Keratinocyte (primary cell): ENCODE measurements around the gene PKNOX2. TPM values are rescaled to one million over a fixed set of nuclear protein-coding genes. Genes with fewer than 3 reads are reported as not detected.

Experiments
- DNase-seq: peaks from one replicate; pipeline ENCODE4 v3.0.0-alpha.2; 2011; ENCODE audit warnings: low read depth, missing footprints, low spot score
- FAIRE-seq: peaks from 2 replicates; lab custom pipeline; 2011; peaks lifted over from hg19 to GRCh38; lab: Jason Lieb, UNC
- H2AFZ ChIP-seq: 2 replicates; pipeline ENCODE4 v1.6.0; 2012; ENCODE audit warnings: low read length, control low read depth, inconsistent platforms; ENCODE audit not compliant: control insufficient read depth
- H3K27ac ChIP-seq: 2 replicates; pipeline ENCODE4 v1.5.1; 2011; ENCODE audit warnings: low read length; ENCODE audit not compliant: control insufficient read depth, insufficient read depth
- H3K27me3 ChIP-seq: 3 replicates; pipeline ENCODE4 v1.6.0; 2011; ENCODE audit warnings: low read length; ENCODE audit not compliant: control insufficient read depth, insufficient read depth; ENCODE audit errors: extremely low read depth
- H3K36me3 ChIP-seq, 2 experiments: 2 replicates in 1 of 2; 3 replicates in 1 of 2; pipeline ENCODE4 v1.5.1; 2011; ENCODE audit warnings: low read length in 2 of 2, mild to moderate bottlenecking in 1 of 2; ENCODE audit not compliant: control insufficient read depth in 2 of 2, insufficient read depth in 2 of 2; ENCODE audit errors: extremely low read depth in 1 of 2
- H3K4me1 ChIP-seq: 3 replicates; pipeline ENCODE4 v1.5.1; 2011; ENCODE audit warnings: low read length; ENCODE audit not compliant: control insufficient read depth, insufficient read depth; ENCODE audit errors: extremely low read depth
- H3K4me2 ChIP-seq: 3 replicates; pipeline ENCODE4 v1.6.0; 2011; ENCODE audit warnings: low read depth, low read length; ENCODE audit not compliant: control insufficient read depth, insufficient read depth; ENCODE audit errors: extremely low read depth
- H3K4me3 ChIP-seq, 3 experiments: fragments of 200-600 bp in 1 of 3; sonication (generic) in 1 of 3; 2 replicates in 2 of 3; 3 replicates in 1 of 3; pipeline ENCODE4 v1.5.1; 2011 to 2016; ENCODE audit warnings: low read length in 3 of 3, mild to moderate bottlenecking in 3 of 3, control low read depth in 2 of 3, inconsistent platforms in 1 of 3, low read depth in 1 of 3, mixed read lengths in 1 of 3, mixed run types in 1 of 3, moderate library complexity in 1 of 3; ENCODE audit not compliant: control insufficient read depth in 2 of 3, insufficient read depth in 2 of 3; ENCODE audit errors: extremely low read depth in 1 of 3
- H3K79me2 ChIP-seq: 2 replicates; pipeline ENCODE4 v1.6.0; 2012; ENCODE audit warnings: low read length; ENCODE audit not compliant: control insufficient read depth, insufficient read depth
- H3K9ac ChIP-seq: 3 replicates; pipeline ENCODE4 v1.6.0; 2011; ENCODE audit warnings: low read length; ENCODE audit not compliant: control insufficient read depth, insufficient read depth; ENCODE audit errors: extremely low read depth
- H3K9me1 ChIP-seq: 3 replicates; pipeline ENCODE4 v1.6.0; 2011; ENCODE audit warnings: low read length; ENCODE audit not compliant: control insufficient read depth, insufficient read depth; ENCODE audit errors: extremely low read depth
- H3K9me3 ChIP-seq: 2 replicates; pipeline ENCODE4 v1.5.1; 2012; ENCODE audit warnings: low read depth, low read length; ENCODE audit not compliant: control insufficient read depth
- H4K20me1 ChIP-seq: 3 replicates; pipeline ENCODE4 v1.6.0; 2011; ENCODE audit warnings: low read length; ENCODE audit not compliant: control insufficient read depth, insufficient read depth; ENCODE audit errors: extremely low read depth
- EZH2 ChIP-seq: IDR thresholded peaks from one replicate; pipeline ENCODE4 v1.6.1; 2012; ENCODE audit warnings: inconsistent platforms, mild to moderate bottlenecking, low read length, moderate library complexity
- dilution Hi-C: fragments of 300-500 bp; cut with MboI; formaldehyde crosslinking; loops from one replicate; pipeline ENCODE4 v1.7.0; 2020; ENCODE audit warnings: low sequenced_read_pairs; ENCODE audit not compliant: extremely low pct_ligation_motif_present
- polyA plus RNA-seq, 5 experiments: library from polyadenylated mRNA; depleted of rRNA in 3 of 5; stranded (reverse) in 3 of 5; stranded (forward) in 1 of 5; unstranded in 1 of 5; fragments of >200 nt; gene quantifications; 1 replicate in 1 of 5; 2 replicates in 3 of 5; 3 replicates in 1 of 5; pipeline versions ENCODE4 v1.2.1 to v1.2.3, GENCODE V29; 2011 to 2012; ENCODE audit warnings: missing spikeins in 2 of 5, low read depth in 1 of 5, low replicate concordance in 1 of 5
- TF ChIP-seq, protein P1 (sequence below), 3 experiments: IDR thresholded peaks in 1 of 3; conservative IDR thresholded peaks in 1 of 3; optimal IDR thresholded peaks in 1 of 3; 2 replicates in 2 of 3; 3 replicates in 1 of 3; pipeline versions ENCODE3 to v1.5.1; 2011; ENCODE audit warnings: low read length in 3 of 3, mild to moderate bottlenecking in 3 of 3, moderate library complexity in 2 of 3, control low read depth in 1 of 3, inconsistent platforms in 1 of 3; ENCODE audit not compliant: insufficient read depth in 2 of 3; ENCODE audit errors: extremely low read depth in 1 of 3

Gene PKNOX2
- polyA plus RNA-seq, 1 donor (not counting 4 experiments of a cell fraction or from before 2014, with no cell fraction given) = 0.05 TPM

DNA sequence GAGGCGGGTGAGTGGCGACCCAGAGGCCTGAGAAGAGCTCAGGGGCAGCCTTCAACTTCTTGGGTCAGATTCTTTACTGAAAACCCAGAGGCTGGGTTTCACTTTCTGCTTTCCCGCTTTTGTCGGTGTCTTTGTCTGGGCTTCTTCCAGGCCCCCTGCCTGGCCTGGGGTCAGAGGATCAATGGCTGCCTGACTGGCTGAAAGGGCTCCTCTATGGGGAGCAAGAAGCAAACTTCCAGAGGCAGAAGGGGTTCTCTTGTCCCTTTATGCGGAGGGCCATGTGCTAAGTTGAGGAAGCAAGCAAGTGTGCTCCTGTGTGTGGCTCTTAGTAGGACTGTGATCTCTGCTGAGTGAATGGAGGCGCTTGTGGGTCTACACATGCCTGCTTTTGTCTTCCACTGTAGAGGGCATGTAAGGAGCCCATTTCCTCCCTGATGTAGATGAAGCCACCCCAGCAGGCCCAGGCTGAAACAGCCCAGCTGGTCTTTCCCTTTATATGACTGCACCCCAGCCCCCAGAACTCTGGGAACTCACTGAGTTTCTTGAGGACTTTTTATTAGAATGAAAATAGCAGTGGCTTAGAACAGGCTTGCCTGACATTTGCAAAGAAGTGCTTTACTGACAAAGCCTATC lies 1.0 kb upstream of the PKNOX2 start:
- Histone ChIP-seq H2AFZ (no peak overlapping the region), H3K9ac (no peak overlapping the region), H4K20me1 (no peaks in the 10 kb centered on the region), H3K4me3 (no peak overlapping the region), H3K27me3 (peaks cover 26% of the 10 kb centered on the region), H3K79me2 (no peaks in the 10 kb centered on the region), H3K4me1 (peaks cover 3% of the 10 kb centered on the region), H3K9me3 (no peaks in the 10 kb centered on the region), H3K36me3 (no peaks in the 10 kb centered on the region), H3K27ac (no peak overlapping the region), H3K4me2 (no peak overlapping the region), H3K9me1 (no peaks in the 10 kb centered on the region)
- TF ChIP-seq, protein P1, sequence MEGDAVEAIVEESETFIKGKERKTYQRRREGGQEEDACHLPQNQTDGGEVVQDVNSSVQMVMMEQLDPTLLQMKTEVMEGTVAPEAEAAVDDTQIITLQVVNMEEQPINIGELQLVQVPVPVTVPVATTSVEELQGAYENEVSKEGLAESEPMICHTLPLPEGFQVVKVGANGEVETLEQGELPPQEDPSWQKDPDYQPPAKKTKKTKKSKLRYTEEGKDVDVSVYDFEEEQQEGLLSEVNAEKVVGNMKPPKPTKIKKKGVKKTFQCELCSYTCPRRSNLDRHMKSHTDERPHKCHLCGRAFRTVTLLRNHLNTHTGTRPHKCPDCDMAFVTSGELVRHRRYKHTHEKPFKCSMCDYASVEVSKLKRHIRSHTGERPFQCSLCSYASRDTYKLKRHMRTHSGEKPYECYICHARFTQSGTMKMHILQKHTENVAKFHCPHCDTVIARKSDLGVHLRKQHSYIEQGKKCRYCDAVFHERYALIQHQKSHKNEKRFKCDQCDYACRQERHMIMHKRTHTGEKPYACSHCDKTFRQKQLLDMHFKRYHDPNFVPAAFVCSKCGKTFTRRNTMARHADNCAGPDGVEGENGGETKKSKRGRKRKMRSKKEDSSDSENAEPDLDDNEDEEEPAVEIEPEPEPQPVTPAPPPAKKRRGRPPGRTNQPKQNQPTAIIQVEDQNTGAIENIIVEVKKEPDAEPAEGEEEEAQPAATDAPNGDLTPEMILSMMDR (optimal IDR thresholded peaks at IDR 0.05 in 1 of 3, IDR thresholded peaks at IDR 0.05 in 1 of 3, conservative IDR thresholded peaks at IDR 0.05 in 1 of 3; ENCODE audit: extremely low read depth in 1 of 3, insufficient read depth in 2 of 3, low read length in 3 of 3) = no peak
- TF ChIP-seq EZH2 = no peak
- FAIRE-seq (no peak), DNase-seq (no peak)
- dilution Hi-C loops = no loop called here

DNA sequence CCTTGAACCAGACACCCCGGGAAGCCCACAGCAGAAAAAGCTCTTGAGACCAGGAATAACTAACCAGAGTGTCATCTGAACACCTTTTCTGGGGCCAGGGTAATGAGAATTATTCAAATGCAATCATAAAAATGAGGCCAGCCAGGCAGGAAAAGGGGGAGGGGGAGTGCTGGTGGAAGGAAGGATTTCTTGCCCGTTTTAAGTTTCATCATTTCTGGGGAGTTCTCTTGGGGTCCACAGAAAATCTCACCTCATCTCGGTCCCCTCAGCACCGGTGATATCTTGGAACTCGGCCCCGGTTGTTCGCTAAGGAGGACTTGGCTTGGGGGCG lies 495 bp upstream of the PKNOX2 start:
- no peaks in the 10 kb centered on the region for H3K36me3 ChIP-seq
- no peaks in the 10 kb centered on the region for H4K20me1 ChIP-seq
- TF ChIP-seq, protein P1 (optimal IDR thresholded peaks at IDR 0.05 in 1 of 3, IDR thresholded peaks at IDR 0.05 in 1 of 3, conservative IDR thresholded peaks at IDR 0.05 in 1 of 3; ENCODE audit: extremely low read depth in 1 of 3, insufficient read depth in 2 of 3, low read length in 3 of 3) = no peak
- TF ChIP-seq EZH2 = no peak
- dilution Hi-C loops = no loop called here
- H3K4me2 ChIP-seq = peak overlapping the region; percentile 22
- H3K4me1 ChIP-seq = peaks cover 3% of the 10 kb centered on the region
- H3K4me3 ChIP-seq = no peak overlapping the region
- FAIRE-seq (no peak), DNase-seq (no peak)
- H3K27ac ChIP-seq = no peak overlapping the region
- no peaks in the 10 kb centered on the region for H3K9me3 ChIP-seq
- H3K9ac ChIP-seq = no peak overlapping the region
- H3K27me3 ChIP-seq = peaks cover 26% of the 10 kb centered on the region
- H3K79me2 ChIP-seq = no peaks in the 10 kb centered on the region
- no peaks in the 10 kb centered on the region for H3K9me1 ChIP-seq
- H2AFZ ChIP-seq = no peak overlapping the region
